K562 (cell line): ENCODE results near the gene SACM1L.

ENCODE experiments used
- BDP1 ChIP-seq: IDR thresholded peaks from 3 replicates; pipeline ENCODE4 v1.6.1; 2011; ENCODE audit not compliant: insufficient read length, insufficient read depth
- BRCA1 ChIP-seq, 2 experiments: fragments of 450-650 bp in 1 of 2; sonication (generic) in 1 of 2; formaldehyde crosslinking in 1 of 2; IDR thresholded peaks; 2 replicates each; pipeline versions ENCODE4 v1.5.0 to v1.6.1; 2017 to 2020; ENCODE audit warnings: mild to moderate bottlenecking in 1 of 2, missing genetic modification reagents in 1 of 2
- CBX5 ChIP-seq: IDR thresholded peaks from 2 replicates; pipeline ENCODE4 v1.6.1; 2014; ENCODE audit warnings: low read depth, borderline replicate concordance
- CTCF ChIP-seq, 3 experiments: IDR thresholded peaks in 2 of 3; conservative IDR thresholded peaks in 1 of 3; 2 replicates each; pipeline ENCODE4 v1.5.1; 2011 to 2012; ENCODE audit warnings: low read length in 3 of 3, mild to moderate bottlenecking in 3 of 3, control low read depth in 2 of 3, improper control_type of control experiment in 1 of 3, inconsistent platforms in 1 of 3, low read depth in 1 of 3, mixed read lengths in 1 of 3, moderate library complexity in 1 of 3; ENCODE audit not compliant: insufficient read depth in 2 of 3
- MTA3 ChIP-seq: fragments of 450-650 bp; formaldehyde crosslinking; IDR thresholded peaks from 2 replicates; pipeline ENCODE4 v1.6.1; 2017; ENCODE audit warnings: mild to moderate bottlenecking, borderline replicate concordance
- POLR2AphosphoS5 ChIP-seq: IDR thresholded peaks from 2 replicates; pipeline ENCODE4 v1.6.1; 2011; ENCODE audit warnings: mild to moderate bottlenecking, low read depth, low read length, moderate library complexity; ENCODE audit not compliant: control insufficient read depth, insufficient read depth
- PRPF4 ChIP-seq: fragments of 200-400 bp; formaldehyde crosslinking; IDR thresholded peaks from one replicate; pipeline ENCODE4 v1.6.1; 2017; ENCODE audit warnings: low read length, low read depth, mild to moderate bottlenecking; ENCODE audit not compliant: insufficient read depth, poor library complexity, severe bottlenecking
- SPI1 ChIP-seq: IDR thresholded peaks from 2 replicates; pipeline ENCODE4 v1.6.1; 2011; ENCODE audit warnings: low read depth, low read length, control low read depth, borderline replicate concordance
- ZC3H8 ChIP-seq: fragments of 450-650 bp; IDR thresholded peaks from 2 replicates; pipeline ENCODE4 v1.6.1; 2017
- ZNF143 ChIP-seq: sonication (generic); formaldehyde crosslinking; IDR thresholded peaks from 2 replicates; pipeline ENCODE4 v1.9.0; 2022; ENCODE audit warnings: mild to moderate bottlenecking, missing genetic modification reagents
- TF ChIP-seq, protein P1 (sequence below): IDR thresholded peaks from 3 replicates; pipeline ENCODE4 v1.6.1; 2011; ENCODE audit warnings: borderline replicate concordance, mild to moderate bottlenecking, moderate library complexity; ENCODE audit not compliant: insufficient read length; ENCODE audit errors: extremely low read depth

DNA sequence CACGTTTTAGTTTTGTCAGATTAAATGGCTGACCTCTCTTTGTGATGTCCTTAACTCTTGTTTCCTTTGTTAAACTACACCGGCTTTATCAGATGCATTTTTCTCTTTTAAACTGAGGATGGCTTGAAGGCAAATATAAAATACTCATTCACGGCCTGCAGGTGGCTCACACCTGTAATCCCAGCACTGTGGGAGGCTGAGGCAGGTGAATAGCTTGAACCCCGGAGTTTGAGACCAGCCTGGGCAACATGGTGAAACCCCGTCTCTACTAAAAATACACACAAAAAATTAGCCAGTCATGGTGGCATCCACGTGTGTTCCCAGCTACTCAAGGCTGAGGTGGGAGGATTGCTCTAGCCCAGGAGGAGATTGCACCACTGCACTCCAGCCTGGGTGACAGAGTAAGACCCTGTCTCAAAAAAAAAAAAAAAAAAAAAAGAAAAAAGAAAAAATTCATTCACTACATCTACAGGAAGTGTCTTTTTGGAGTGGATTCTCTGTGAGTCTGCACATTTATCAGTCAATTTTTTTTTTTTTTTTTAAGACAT lies 34.7 kb upstream of the SACM1L start:
- TF ChIP-seq, protein P1, sequence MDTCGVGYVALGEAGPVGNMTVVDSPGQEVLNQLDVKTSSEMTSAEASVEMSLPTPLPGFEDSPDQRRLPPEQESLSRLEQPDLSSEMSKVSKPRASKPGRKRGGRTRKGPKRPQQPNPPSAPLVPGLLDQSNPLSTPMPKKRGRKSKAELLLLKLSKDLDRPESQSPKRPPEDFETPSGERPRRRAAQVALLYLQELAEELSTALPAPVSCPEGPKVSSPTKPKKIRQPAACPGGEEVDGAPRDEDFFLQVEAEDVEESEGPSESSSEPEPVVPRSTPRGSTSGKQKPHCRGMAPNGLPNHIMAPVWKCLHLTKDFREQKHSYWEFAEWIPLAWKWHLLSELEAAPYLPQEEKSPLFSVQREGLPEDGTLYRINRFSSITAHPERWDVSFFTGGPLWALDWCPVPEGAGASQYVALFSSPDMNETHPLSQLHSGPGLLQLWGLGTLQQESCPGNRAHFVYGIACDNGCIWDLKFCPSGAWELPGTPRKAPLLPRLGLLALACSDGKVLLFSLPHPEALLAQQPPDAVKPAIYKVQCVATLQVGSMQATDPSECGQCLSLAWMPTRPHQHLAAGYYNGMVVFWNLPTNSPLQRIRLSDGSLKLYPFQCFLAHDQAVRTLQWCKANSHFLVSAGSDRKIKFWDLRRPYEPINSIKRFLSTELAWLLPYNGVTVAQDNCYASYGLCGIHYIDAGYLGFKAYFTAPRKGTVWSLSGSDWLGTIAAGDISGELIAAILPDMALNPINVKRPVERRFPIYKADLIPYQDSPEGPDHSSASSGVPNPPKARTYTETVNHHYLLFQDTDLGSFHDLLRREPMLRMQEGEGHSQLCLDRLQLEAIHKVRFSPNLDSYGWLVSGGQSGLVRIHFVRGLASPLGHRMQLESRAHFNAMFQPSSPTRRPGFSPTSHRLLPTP: no peak
- no peak for TF ChIP-seq MTA3
- TF ChIP-seq PRPF4: no peak
- no peak for TF ChIP-seq POLR2AphosphoS5
- no peak for TF ChIP-seq CBX5
- no peak for TF ChIP-seq SPI1
- no peak for TF ChIP-seq BDP1
- no peak for TF ChIP-seq CTCF (IDR thresholded peaks at IDR 0.05 in 2 of 3, conservative IDR thresholded peaks at IDR 0.05 in 1 of 3; ENCODE audit: insufficient read depth in 2 of 3, low read depth in 1 of 3, low read length in 3 of 3)
- no peak for TF ChIP-seq ZC3H8
- TF ChIP-seq BRCA1 (IDR thresholded peaks at IDR 0.05): no peak
- no peak for TF ChIP-seq BRCA1 (CRISPR knock-in tag; IDR thresholded peaks at IDR 0.05)
- no peak for TF ChIP-seq ZNF143 (CRISPR knock-in tag)
